HEK293T (cell line): Measurements from ENCODE around the gene PTPRH.

ENCODE experiments used
- CTCF ChIA-PET: fragments of 350-600 bp; formaldehyde crosslinking; extraction: SDS; loops from one replicate; lab custom pipeline; 2021; ENCODE audit warnings: antibody characterized with exemption, inconsistent platforms; lab: Yijun Ruan, JAX
- POLR2A ChIA-PET: fragments of 350-600 bp; formaldehyde crosslinking; extraction: SDS; loops from one replicate; lab custom pipeline; 2020; ENCODE audit warnings: antibody characterized with exemption, inconsistent platforms; lab: Yijun Ruan, JAX
- DNase-seq: peaks from one replicate; pipeline ENCODE4 v3.0.0; 2012; ENCODE audit warnings: mixed read lengths; ENCODE audit errors: extremely low spot score
- ARNT ChIP-seq: fragments of 450-650 bp; IDR thresholded peaks from 2 replicates; pipeline ENCODE4 v1.6.1; 2017; ENCODE audit warnings: mild to moderate bottlenecking
- BHLHE40 ChIP-seq: fragments of 450-650 bp; IDR thresholded peaks from 2 replicates; pipeline ENCODE4 v1.6.1; 2016; ENCODE audit warnings: mild to moderate bottlenecking, moderate library complexity, borderline replicate concordance
- CTBP1 ChIP-seq: fragments of 450-650 bp; IDR thresholded peaks from 2 replicates; pipeline ENCODE4 v1.6.1; 2016; ENCODE audit warnings: borderline replicate concordance
- ELF4 ChIP-seq: fragments of 450-650 bp; IDR thresholded peaks from 2 replicates; pipeline ENCODE4 v1.6.1; 2017; ENCODE audit warnings: antibody characterized with exemption
- FOXA1 ChIP-seq: fragments of 450-650 bp; IDR thresholded peaks from 2 replicates; pipeline ENCODE4 v1.6.1; 2016; ENCODE audit warnings: mild to moderate bottlenecking
- FOXK2 ChIP-seq: fragments of 450-650 bp; IDR thresholded peaks from 2 replicates; pipeline ENCODE4 v1.6.1; 2016; ENCODE audit warnings: mild to moderate bottlenecking
- FOXM1 ChIP-seq: fragments of 450-650 bp; IDR thresholded peaks from 2 replicates; pipeline ENCODE4 v1.6.1; 2017; ENCODE audit warnings: mild to moderate bottlenecking, borderline replicate concordance
- HDGF ChIP-seq: fragments of 450-650 bp; IDR thresholded peaks from 2 replicates; pipeline ENCODE4 v1.6.1; 2017; ENCODE audit warnings: antibody characterized with exemption, borderline replicate concordance
- L3MBTL2 ChIP-seq: fragments of 450-650 bp; conservative IDR thresholded peaks from 2 replicates; pipeline ENCODE4 v1.6.1; 2016; ENCODE audit warnings: mild to moderate bottlenecking
- LEF1 ChIP-seq: fragments of 450-650 bp; IDR thresholded peaks from 2 replicates; pipeline ENCODE4 v1.6.1; 2017; ENCODE audit warnings: mild to moderate bottlenecking, borderline replicate concordance
- NFRKB ChIP-seq: fragments of 450-650 bp; IDR thresholded peaks from 2 replicates; pipeline ENCODE4 v1.6.1; 2016; ENCODE audit warnings: mild to moderate bottlenecking, moderate library complexity
- PKNOX1 ChIP-seq: fragments of 450-650 bp; IDR thresholded peaks from 2 replicates; pipeline ENCODE4 v1.6.1; 2016
- SP1 ChIP-seq: fragments of 450-650 bp; IDR thresholded peaks from 2 replicates; pipeline ENCODE4 v1.6.1; 2017
- SUZ12 ChIP-seq: fragments of 450-650 bp; IDR thresholded peaks from 2 replicates; pipeline ENCODE4 v1.6.1; 2016; ENCODE audit warnings: mild to moderate bottlenecking
- TARDBP ChIP-seq: fragments of 450-650 bp; IDR thresholded peaks from 2 replicates; pipeline ENCODE4 v1.6.1; 2016
- ZNF384 ChIP-seq: fragments of 450-650 bp; IDR thresholded peaks from 2 replicates; pipeline ENCODE4 v1.6.1; 2016

The PTPRH gene

GRCh38 chr19:55196803-55197202, 12.5 kb downstream of the PTPRH start:
- ChIA-PET POLR2A (interaction anchor here (1.1 kb wide), 1 partner anchor 10 kb away, joined by 3 read pairs; no protein-coding TSS in a partner anchor), CTCF (no interaction called here)
- TF ChIP-seq NFRKB = no peak
- 0 out of 2 replicates have a peak, but pooled peaks have one; percentile 53 for TF ChIP-seq SUZ12
- no peak for DNase-seq

- CTCF ChIA-PET = no interaction called here
- POLR2A ChIA-PET = no interaction called here
- TF ChIP-seq PKNOX1 (no peak), FOXK2 (no peak), CTBP1 (no peak), SP1 (no peak), LEF1 (no peak), ZNF384 (no peak), SUZ12 (no peak), BHLHE40 (no peak), FOXM1 (no peak), TARDBP (no peak), ELF4 (no peak), HDGF (no peak), L3MBTL2 (no peak), NFRKB (no peak), ARNT (no peak), FOXA1 (no peak)
- no peak for DNase-seq
Observed at GRCh38 chr19:55193481-55193880, 15.8 kb downstream of the PTPRH start.

GRCh38 chr19:55189403-55189835, 19.9 kb downstream of the PTPRH start:
- CTCF ChIA-PET = no interaction called here

GRCh38 chr19:55188625-55189024, 20.7 kb downstream of the PTPRH start:
- POLR2A ChIA-PET = no interaction called here
- no peak for TF ChIP-seq FOXA1
- TF ChIP-seq ZNF384 = no peak
- TF ChIP-seq FOXM1 = no peak
- no peak for TF ChIP-seq BHLHE40
- no peak for TF ChIP-seq SUZ12
- TF ChIP-seq NFRKB = no peak
- TF ChIP-seq L3MBTL2 = no peak
- TF ChIP-seq LEF1 = no peak
- TF ChIP-seq HDGF = no peak
- TF ChIP-seq PKNOX1 = no peak
- TF ChIP-seq ELF4 = no peak
- TF ChIP-seq SP1 = no peak
- TF ChIP-seq TARDBP = no peak
- TF ChIP-seq ARNT = no peak
- no peak for TF ChIP-seq CTBP1
- TF ChIP-seq FOXK2 = no peak
- CTCF ChIA-PET = interaction anchor here (0.6 kb wide), 1 partner anchor 63 kb away, joined by 4 read pairs; no protein-coding TSS in a partner anchor
- DNase-seq = no peak

More at GRCh38 chr19:55189403-55189835, 19.9 kb downstream of the PTPRH start:
- POLR2A ChIA-PET = interaction anchor here (1.0 kb wide), 1 partner anchor 10 kb away, joined by 3 read pairs; no protein-coding TSS in a partner anchor
- no peak for DNase-seq
- no peak for TF ChIP-seq SUZ12
- TF ChIP-seq NFRKB = no peak
- no peak for TF ChIP-seq BHLHE40
- no peak for TF ChIP-seq PKNOX1
- no peak for TF ChIP-seq CTBP1
- TF ChIP-seq TARDBP = no peak
- TF ChIP-seq L3MBTL2 = no peak
- TF ChIP-seq ZNF384 = no peak
- TF ChIP-seq SP1 = no peak
- TF ChIP-seq FOXA1 = no peak
- no peak for TF ChIP-seq FOXM1

GRCh38 chr19:55186080-55186479, 23.2 kb downstream of the PTPRH start:
- ChIA-PET CTCF (no interaction called here), POLR2A (no interaction called here)
- DNase-seq = no peak
- TF ChIP-seq CTBP1 (no peak), FOXA1 (no peak), BHLHE40 (no peak), PKNOX1 (no peak), HDGF (no peak), LEF1 (no peak), ELF4 (no peak), SP1 (no peak), FOXM1 (no peak), L3MBTL2 (no peak), FOXK2 (no peak), ZNF384 (no peak), TARDBP (no peak), NFRKB (no peak), SUZ12 (no peak), ARNT (no peak)

GRCh38 chr19:55181740-55182139, 27.6 kb downstream of the PTPRH start:
- DNase-seq = no peak
- TF ChIP-seq NFRKB (no peak), ARNT (no peak), ZNF384 (no peak), SUZ12 (no peak), TARDBP (no peak), ELF4 (no peak), L3MBTL2 (no peak), CTBP1 (no peak), FOXA1 (no peak), SP1 (no peak), BHLHE40 (no peak), FOXM1 (no peak)
- CTCF ChIA-PET = no interaction called here
- POLR2A ChIA-PET = interaction anchor here (2.6 kb wide), 1 partner anchor 77 kb away, joined by 8 read pairs; the partner anchor contains the start of gene PPP6R1
